Measurements from ENCODE around the gene RUNX3.

DNA sequence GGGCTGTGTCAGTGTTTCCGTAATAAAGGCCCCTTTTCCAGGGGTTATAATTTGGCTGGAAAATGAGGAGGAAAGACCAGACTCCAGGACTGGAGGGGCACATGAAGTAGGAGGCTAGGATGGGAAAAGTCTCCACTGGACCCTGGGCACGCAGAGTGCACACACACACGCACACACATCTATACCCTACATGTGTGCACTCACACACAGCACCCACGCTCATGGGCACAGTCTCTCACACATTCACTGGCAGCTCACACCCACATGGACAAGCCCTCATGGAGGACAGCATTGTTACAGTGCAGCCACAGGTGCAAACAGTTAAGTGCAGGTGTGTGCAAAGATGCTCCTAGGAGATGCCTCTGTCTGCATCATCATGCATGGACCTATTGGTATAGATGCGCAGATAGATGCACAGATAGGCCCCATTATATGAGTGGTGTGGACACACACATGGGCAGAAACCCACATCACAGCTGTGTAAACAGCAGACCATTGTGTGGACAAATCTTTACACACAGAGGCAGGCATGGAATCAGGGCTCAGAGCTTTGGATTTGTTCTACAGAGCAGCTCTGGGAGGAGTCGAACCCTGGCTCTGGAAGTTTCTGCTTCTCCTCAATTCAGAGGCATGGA is 9.1 kb upstream of the RUNX3 start:
- TF ChIP-seq SP1 (CRISPR knock-in tag; conservative IDR thresholded peaks at IDR 0.05): no peak
- no peak for TF ChIP-seq ZNF232 (CRISPR knock-in tag; IDR thresholded peaks at IDR 0.05)
- TF ChIP-seq CREM (CRISPR knock-in tag; IDR thresholded peaks at IDR 0.05): no peak
- TF ChIP-seq, protein P1, sequence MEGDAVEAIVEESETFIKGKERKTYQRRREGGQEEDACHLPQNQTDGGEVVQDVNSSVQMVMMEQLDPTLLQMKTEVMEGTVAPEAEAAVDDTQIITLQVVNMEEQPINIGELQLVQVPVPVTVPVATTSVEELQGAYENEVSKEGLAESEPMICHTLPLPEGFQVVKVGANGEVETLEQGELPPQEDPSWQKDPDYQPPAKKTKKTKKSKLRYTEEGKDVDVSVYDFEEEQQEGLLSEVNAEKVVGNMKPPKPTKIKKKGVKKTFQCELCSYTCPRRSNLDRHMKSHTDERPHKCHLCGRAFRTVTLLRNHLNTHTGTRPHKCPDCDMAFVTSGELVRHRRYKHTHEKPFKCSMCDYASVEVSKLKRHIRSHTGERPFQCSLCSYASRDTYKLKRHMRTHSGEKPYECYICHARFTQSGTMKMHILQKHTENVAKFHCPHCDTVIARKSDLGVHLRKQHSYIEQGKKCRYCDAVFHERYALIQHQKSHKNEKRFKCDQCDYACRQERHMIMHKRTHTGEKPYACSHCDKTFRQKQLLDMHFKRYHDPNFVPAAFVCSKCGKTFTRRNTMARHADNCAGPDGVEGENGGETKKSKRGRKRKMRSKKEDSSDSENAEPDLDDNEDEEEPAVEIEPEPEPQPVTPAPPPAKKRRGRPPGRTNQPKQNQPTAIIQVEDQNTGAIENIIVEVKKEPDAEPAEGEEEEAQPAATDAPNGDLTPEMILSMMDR (IDR thresholded peaks at IDR 0.05): no peak
- TF ChIP-seq RELA (CRISPR knock-in tag; IDR thresholded peaks at IDR 0.05; ENCODE audit: borderline replicate concordance): no peak
- TF ChIP-seq, protein P2, sequence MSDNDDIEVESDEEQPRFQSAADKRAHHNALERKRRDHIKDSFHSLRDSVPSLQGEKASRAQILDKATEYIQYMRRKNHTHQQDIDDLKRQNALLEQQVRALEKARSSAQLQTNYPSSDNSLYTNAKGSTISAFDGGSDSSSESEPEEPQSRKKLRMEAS (CRISPR knock-in tag; IDR thresholded peaks at IDR 0.05): no peak
- TF ChIP-seq, protein P3, sequence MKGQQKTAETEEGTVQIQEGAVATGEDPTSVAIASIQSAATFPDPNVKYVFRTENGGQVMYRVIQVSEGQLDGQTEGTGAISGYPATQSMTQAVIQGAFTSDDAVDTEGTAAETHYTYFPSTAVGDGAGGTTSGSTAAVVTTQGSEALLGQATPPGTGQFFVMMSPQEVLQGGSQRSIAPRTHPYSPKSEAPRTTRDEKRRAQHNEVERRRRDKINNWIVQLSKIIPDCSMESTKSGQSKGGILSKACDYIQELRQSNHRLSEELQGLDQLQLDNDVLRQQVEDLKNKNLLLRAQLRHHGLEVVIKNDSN (CRISPR knock-in tag; IDR thresholded peaks at IDR 0.05): no peak
- TF ChIP-seq ATF1 (CRISPR knock-in tag; IDR thresholded peaks at IDR 0.05): no peak
- TF ChIP-seq ZNF121 (CRISPR knock-in tag; IDR thresholded peaks at IDR 0.05): no peak
- TF ChIP-seq, protein P4, sequence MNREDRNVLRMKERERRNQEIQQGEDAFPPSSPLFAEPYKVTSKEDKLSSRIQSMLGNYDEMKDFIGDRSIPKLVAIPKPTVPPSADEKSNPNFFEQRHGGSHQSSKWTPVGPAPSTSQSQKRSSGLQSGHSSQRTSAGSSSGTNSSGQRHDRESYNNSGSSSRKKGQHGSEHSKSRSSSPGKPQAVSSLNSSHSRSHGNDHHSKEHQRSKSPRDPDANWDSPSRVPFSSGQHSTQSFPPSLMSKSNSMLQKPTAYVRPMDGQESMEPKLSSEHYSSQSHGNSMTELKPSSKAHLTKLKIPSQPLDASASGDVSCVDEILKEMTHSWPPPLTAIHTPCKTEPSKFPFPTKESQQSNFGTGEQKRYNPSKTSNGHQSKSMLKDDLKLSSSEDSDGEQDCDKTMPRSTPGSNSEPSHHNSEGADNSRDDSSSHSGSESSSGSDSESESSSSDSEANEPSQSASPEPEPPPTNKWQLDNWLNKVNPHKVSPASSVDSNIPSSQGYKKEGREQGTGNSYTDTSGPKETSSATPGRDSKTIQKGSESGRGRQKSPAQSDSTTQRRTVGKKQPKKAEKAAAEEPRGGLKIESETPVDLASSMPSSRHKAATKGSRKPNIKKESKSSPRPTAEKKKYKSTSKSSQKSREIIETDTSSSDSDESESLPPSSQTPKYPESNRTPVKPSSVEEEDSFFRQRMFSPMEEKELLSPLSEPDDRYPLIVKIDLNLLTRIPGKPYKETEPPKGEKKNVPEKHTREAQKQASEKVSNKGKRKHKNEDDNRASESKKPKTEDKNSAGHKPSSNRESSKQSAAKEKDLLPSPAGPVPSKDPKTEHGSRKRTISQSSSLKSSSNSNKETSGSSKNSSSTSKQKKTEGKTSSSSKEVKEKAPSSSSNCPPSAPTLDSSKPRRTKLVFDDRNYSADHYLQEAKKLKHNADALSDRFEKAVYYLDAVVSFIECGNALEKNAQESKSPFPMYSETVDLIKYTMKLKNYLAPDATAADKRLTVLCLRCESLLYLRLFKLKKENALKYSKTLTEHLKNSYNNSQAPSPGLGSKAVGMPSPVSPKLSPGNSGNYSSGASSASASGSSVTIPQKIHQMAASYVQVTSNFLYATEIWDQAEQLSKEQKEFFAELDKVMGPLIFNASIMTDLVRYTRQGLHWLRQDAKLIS (CRISPR knock-in tag; IDR thresholded peaks at IDR 0.05; ENCODE audit: borderline replicate concordance): no peak
- no peak for TF ChIP-seq ELF4 (CRISPR knock-in tag; IDR thresholded peaks at IDR 0.05; ENCODE audit: low read depth)
- TF ChIP-seq, protein P5, sequence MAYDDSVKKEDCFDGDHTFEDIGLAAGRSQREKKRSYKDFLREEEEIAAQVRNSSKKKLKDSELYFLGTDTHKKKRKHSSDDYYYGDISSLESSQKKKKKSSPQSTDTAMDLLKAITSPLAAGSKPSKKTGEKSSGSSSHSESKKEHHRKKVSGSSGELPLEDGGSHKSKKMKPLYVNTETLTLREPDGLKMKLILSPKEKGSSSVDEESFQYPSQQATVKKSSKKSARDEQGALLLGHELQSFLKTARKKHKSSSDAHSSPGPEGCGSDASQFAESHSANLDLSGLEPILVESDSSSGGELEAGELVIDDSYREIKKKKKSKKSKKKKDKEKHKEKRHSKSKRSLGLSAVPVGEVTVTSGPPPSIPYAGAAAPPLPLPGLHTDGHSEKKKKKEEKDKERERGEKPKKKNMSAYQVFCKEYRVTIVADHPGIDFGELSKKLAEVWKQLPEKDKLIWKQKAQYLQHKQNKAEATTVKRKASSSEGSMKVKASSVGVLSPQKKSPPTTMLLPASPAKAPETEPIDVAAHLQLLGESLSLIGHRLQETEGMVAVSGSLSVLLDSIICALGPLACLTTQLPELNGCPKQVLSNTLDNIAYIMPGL (CRISPR knock-in tag; IDR thresholded peaks at IDR 0.05): no peak
- TF ChIP-seq MYBL2 (CRISPR knock-in tag; IDR thresholded peaks at IDR 0.05): no peak
- TF ChIP-seq NR3C1 (CRISPR knock-in tag; conservative IDR thresholded peaks at IDR 0.05; ENCODE audit: low read depth): no peak

Measured in WTC11 (cell line).